SU-DHL-6 (cell line): ENCODE data around the gene ELAVL1.

Source experiments
- H2AFZ ChIP-seq: fragments of 200-600 bp; sonication (generic); 2 replicates; pipeline ENCODE4 v1.6.1; 2014; ENCODE audit warnings: low read depth, mild to moderate bottlenecking, moderate library complexity, mixed read lengths, antibody characterized with exemption, low read length; ENCODE audit not compliant: severe bottlenecking
- H3F3A ChIP-seq: fragments of 200-600 bp; shearing (Covaris generic); 2 replicates; pipeline ENCODE4 v1.6.0; 2016; ENCODE audit warnings: antibody characterized with exemption, mild to moderate bottlenecking; ENCODE audit not compliant: insufficient read depth
- H3K27ac ChIP-seq: fragments of 200-600 bp; sonication (generic); 2 replicates; pipeline ENCODE4 v1.5.1; 2016; ENCODE audit warnings: low read depth, mild to moderate bottlenecking, low read length, moderate library complexity, mixed read lengths
- H3K27me3 ChIP-seq: fragments of 200-600 bp; sonication (generic), shearing (Covaris generic); 2 replicates; pipeline ENCODE4 v1.6.0; 2014; ENCODE audit warnings: mild to moderate bottlenecking, low read length
- H3K36me3 ChIP-seq: fragments of 200-600 bp; sonication (generic); 2 replicates; pipeline ENCODE4 v1.6.1; 2014; ENCODE audit warnings: mild to moderate bottlenecking, low read length, mixed read lengths
- H3K4me2 ChIP-seq: fragments of 300-600, 200-600 bp; shearing (Covaris generic), sonication (generic); 2 replicates; pipeline ENCODE4 v1.6.0; 2014; ENCODE audit warnings: low read length, low read depth, mild to moderate bottlenecking; ENCODE audit not compliant: poor library complexity, severe bottlenecking
- H3K4me3 ChIP-seq: fragments of 200-600 bp; sonication (generic); 2 replicates; pipeline ENCODE4 v1.5.1; 2014; ENCODE audit warnings: antibody characterized with exemption, low read length, mild to moderate bottlenecking, mixed read lengths; ENCODE audit not compliant: insufficient read depth, poor library complexity, severe bottlenecking
- H3K79me2 ChIP-seq: fragments of 200-600 bp; sonication (generic); 2 replicates; pipeline ENCODE4 v1.6.1; 2014; ENCODE audit warnings: mild to moderate bottlenecking, low read length, moderate library complexity; ENCODE audit not compliant: insufficient read depth
- H3K9ac ChIP-seq: fragments of 200-600 bp; sonication (generic); 2 replicates; pipeline ENCODE4 v1.7.0; 2014; ENCODE audit warnings: mild to moderate bottlenecking, low read length
- H3K9me2 ChIP-seq: fragments of 200-600 bp; sonication (generic); replicated peaks from 2 replicates; pipeline ENCODE4 v1.6.1; 2014; ENCODE audit warnings: low read length; ENCODE audit not compliant: insufficient read depth
- H3K9me3 ChIP-seq: fragments of 200-600 bp; sonication (generic); 2 replicates; pipeline ENCODE4 v1.6.1; 2014; ENCODE audit warnings: low read length, mixed read lengths; ENCODE audit not compliant: insufficient read depth
- H4K20me1 ChIP-seq: fragments of 200-600 bp; sonication (generic); 2 replicates; pipeline ENCODE4 v1.6.1; 2014; ENCODE audit warnings: low read depth, mild to moderate bottlenecking, antibody characterized with exemption, low read length, moderate library complexity, mixed read lengths
- CTCF ChIP-seq: fragments of 200-600 bp; sonication (generic); IDR thresholded peaks from one replicate; pipeline ENCODE4 v1.5.1; 2017; ENCODE audit warnings: antibody characterized with exemption, mild to moderate bottlenecking, low read length, moderate library complexity; ENCODE audit not compliant: insufficient read depth, poor library complexity, severe bottlenecking
- EZH2phosphoT487 ChIP-seq: fragments of 200-600 bp; sonication (generic), shearing (Covaris generic); conservative IDR thresholded peaks from 2 replicates; pipeline ENCODE4 v1.6.1; 2018; ENCODE audit warnings: mild to moderate bottlenecking, antibody characterized with exemption, low read length, moderate library complexity, mixed read lengths

Gene ELAVL1

GRCh38 chr19:7969555-7969939 is 35.9 kb downstream of the ELAVL1 start:
- Histone ChIP-seq H3K79me2 (no peaks in the 10 kb centered on the region), H3K4me2 (no peak overlapping the region), H3K27ac (no peak overlapping the region), H3K9ac (no peak overlapping the region), H3F3A (no peaks in the 10 kb centered on the region), H3K9me3 (no peaks in the 10 kb centered on the region), H3K36me3 (peaks cover 7% of the 10 kb centered on the region; the same call in 1 of the 2 replicates), H3K27me3 (no peaks in the 10 kb centered on the region), H3K9me2 (no peaks in the 10 kb centered on the region), H4K20me1 (no peaks in the 10 kb centered on the region), H3K4me3 (no peak overlapping the region), H2AFZ (no peak overlapping the region)
- no peak for TF ChIP-seq CTCF
- no peak for TF ChIP-seq EZH2phosphoT487

GRCh38 chr19:7968796-7969554 is 36.5 kb downstream of the ELAVL1 start:
- Histone ChIP-seq H3K79me2 (no peaks in the 10 kb centered on the region), H3K27me3 (no peaks in the 10 kb centered on the region), H3K9ac (no peak overlapping the region), H3K4me3 (no peak overlapping the region), H3K36me3 (peaks cover 7% of the 10 kb centered on the region; the same call in 1 of the 2 replicates), H3K4me2 (no peak overlapping the region), H3K9me3 (no peaks in the 10 kb centered on the region), H4K20me1 (no peaks in the 10 kb centered on the region), H3F3A (no peaks in the 10 kb centered on the region), H2AFZ (no peak overlapping the region), H3K27ac (no peak overlapping the region), H3K9me2 (no peaks in the 10 kb centered on the region)
- TF ChIP-seq EZH2phosphoT487 (no peak), CTCF (no peak)

- TF ChIP-seq CTCF = no peak
- TF ChIP-seq EZH2phosphoT487 = no peak
- Histone ChIP-seq H3K79me2 (no peaks in the 10 kb centered on the region), H3F3A (no peaks in the 10 kb centered on the region), H3K4me3 (no peak overlapping the region), H3K9me2 (no peaks in the 10 kb centered on the region), H3K9me3 (no peaks in the 10 kb centered on the region), H3K36me3 (peaks cover 7% of the 10 kb centered on the region; the same call in 1 of the 2 replicates), H2AFZ (no peak overlapping the region), H3K4me2 (no peak overlapping the region), H3K9ac (no peak overlapping the region), H3K27me3 (no peaks in the 10 kb centered on the region), H4K20me1 (no peaks in the 10 kb centered on the region), H3K27ac (no peak overlapping the region)
These were observed 37.2 kb downstream of the ELAVL1 start for GRCh38 chr19:7968008-7968795.
